GM18951 (cell line): Measurements from ENCODE around the gene ACTN1.

Experiments used
- POLR2A ChIP-seq: IDR thresholded peaks from 4 replicates; pipeline ENCODE4 v1.6.1; 2011; ENCODE audit warnings: mild to moderate bottlenecking; ENCODE audit not compliant: insufficient read length, insufficient read depth; ENCODE audit errors: extremely low read depth
- in situ Hi-C: fragments of 300-500 bp; cut with MboI; formaldehyde crosslinking; loops from one replicate; pipeline ENCODE4 v1.12.0; 2022; ENCODE audit warnings: low sequenced_read_pairs, mixed read lengths, inconsistent platforms; ENCODE audit not compliant: unreplicated experiment

ACTN1 gene

DNA sequence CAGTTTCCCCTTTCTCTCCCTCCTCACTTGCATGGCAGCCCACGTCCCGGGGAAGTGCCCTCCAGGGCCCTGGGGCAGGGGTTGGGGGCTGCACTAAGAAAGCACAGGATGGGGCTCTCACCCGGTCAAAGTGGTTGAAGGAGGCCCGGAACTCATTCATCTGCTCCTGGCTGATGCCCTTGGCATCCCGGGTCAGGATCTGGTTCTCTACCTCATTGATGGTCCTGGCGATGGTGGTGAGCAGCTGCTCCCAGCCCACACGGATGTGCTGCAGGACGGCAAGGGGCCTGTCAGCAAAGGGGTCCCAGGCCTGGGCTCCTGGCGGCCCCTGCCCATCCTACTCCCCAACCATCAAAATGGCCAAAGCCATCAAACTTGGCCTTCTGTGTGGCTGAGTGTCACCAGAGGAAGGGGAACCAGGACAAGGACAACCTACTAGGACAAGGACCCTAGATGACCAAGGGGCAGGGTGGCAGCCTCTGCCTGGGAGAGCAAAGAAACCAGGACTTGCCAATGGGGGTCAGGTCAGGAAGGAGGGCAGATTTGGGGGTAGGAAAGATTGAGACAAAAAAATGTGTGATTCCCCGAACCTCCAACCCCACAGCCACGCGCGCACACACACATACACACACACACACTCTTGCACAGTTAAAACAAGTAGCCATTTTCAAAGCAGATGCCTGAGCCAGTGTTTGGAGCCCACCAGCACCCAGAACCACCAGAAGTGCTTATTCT is 99.1 kb downstream of the ACTN1 start:
- no peak for TF ChIP-seq POLR2A
- in situ Hi-C loops, result no loop called here

DNA sequence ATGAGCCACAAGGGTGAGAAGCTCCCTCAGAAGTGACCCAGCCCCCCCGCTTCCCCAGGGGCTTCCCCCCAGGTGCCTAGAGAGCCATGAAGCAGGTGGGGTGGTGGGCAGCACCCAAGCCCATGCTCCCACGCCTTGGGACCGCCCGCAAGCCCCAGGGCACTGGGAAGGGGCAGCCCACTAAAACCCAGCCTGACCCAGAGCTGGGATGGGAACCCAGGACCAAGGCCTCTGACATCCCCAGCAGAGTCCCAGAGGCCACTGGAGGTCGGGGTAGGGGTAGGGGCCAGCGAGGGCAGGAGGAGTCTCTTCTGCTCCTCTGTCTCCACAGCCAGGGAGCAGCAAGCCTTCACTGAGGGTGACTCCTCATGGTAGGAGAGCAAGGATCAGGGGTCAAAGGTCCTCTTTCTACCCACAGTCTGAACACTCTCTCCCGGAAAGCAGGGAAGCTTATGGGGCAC is 99.8 kb downstream of the ACTN1 start:
- in situ Hi-C loops, result no loop called here
- TF ChIP-seq POLR2A, result no peak

DNA sequence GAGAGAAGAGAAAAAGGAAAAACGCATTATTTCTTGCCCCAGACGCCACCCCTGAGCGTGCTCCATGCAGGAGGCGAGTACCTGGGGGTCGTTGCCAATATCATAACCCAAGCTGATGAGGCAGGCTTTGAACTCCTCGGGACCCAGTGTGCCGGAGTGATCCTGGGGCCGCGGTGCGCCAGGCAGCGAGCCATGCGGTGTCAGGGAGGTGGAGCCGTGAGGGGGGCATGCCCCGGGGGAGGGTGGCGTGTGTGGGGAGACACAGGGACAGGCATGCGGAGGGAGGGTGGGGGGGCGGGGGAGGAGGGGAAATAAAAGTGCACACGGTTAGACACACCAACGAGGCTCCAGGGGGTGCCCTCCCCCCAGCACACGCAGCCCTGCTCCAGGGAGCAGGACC is 100.2 kb downstream of the ACTN1 start:
- in situ Hi-C loops, result no loop called here
- no peak for TF ChIP-seq POLR2A

DNA sequence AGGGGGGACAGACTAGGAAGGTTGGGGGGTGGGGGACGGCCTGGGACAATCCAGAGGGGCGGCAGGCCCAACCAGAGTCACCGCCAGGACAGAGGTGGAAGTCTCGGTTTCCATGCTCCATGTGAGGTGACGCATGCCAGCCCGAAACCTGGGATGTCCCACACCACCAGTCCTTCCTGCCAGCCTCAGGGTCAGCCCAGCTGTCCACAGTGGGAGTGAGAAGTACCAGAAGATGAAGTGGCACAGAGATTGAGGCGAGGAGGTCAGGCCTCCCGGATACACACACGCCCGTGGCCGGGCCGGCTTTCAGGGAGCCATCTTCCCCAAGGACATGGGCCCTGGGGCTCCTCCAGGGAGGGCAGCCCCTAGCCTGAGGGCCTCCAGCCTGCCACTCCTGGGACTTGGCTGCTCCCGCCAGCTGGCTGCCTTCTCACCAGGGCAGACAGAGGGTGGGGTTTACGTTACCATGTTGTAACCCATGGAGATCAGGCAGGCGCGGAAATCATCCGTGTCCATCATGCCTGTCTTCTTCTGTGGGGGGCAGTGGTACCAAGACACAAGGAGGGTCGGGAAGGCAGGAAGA is 101.0 kb downstream of the ACTN1 start:
- in situ Hi-C loops, result no loop called here
- no peak for TF ChIP-seq POLR2A

DNA sequence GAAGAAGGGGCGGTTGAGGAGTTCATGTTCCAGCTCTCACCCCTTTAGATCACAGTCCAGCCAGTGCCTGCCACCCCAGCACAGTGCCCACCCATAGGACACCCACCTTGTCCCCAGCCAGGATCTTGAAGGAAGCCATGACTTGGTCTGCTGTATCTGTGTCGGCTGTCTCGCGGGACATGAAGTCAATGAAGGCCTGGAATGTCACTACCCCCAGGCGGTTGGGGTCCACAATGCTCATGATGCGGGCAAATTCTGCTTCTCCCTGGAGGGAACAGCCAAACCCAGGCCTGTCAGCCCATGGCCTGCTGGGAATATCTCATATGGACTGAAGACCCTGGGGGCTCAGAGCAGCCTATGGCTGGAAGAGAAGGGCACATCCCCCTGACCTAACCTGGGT is 102.1 kb downstream of the ACTN1 start:
- TF ChIP-seq POLR2A, result no peak
- in situ Hi-C loops, result no loop called here

DNA sequence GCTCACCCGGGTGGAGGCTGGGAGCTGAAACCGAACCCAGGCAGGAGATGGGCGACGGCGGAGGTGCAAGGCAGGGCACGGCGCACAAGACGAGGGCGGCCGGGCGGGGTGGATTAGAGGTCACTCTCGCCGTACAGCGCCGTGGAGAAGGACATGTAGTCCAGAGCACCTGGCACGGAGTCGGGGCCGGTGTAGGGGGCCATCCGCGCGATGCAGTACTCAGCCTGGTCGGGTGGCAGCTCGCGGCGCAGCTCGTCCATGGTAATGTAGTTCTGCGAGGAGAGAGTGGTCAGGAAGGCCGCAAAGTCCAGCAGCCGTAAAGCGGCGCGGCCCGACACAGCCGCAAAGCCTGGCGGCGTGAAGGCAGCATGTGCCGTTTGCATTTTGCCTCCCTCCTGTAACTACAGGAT is 104.4 kb downstream of the ACTN1 start:
- in situ Hi-C loops, result no loop called here

DNA sequence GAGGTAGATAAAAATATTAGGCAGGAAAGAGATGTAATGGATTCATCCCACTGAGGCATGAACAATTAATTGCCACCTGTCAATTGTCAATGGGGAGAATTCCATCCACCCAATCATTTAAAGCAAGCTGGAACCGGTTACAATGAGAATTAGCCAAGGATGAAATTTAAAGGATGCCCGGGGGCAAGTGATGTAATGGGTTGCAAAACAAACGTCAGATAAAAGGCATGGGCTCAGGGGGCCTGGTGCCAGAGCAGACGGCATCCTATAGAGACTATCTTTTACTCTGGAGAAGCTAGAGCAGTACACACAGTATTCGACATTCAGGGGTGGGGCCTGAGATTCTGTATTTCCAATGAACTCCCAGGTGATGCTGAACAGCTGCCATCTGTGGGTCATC is 105.7 kb downstream of the ACTN1 start:
- TF ChIP-seq POLR2A, result no peak
- in situ Hi-C loops, result no loop called here

More for the DNA sequence above, 104.4 kb downstream of the ACTN1 start:
- TF ChIP-seq POLR2A, result no peak

DNA sequence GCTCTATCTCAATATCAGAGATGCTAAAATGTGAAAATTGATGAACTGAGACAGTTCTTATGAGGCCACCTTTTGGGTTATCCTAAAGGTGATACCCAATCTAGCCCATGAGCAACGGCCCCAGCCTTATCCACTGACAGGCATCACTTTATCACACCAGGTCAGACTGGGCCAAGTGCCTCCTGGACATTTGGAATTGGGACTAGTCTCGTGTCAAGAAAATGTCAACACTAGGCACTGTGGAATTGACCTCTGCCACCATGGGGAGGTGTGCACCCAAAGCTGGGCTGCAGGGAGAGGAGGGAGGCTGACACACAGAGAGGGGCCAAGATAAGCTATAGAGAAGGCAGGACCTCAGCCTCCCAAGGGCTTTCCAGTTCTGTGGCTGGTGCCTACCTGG is 107.7 kb downstream of the ACTN1 start:
- in situ Hi-C loops, result no loop called here
- no peak for TF ChIP-seq POLR2A

DNA sequence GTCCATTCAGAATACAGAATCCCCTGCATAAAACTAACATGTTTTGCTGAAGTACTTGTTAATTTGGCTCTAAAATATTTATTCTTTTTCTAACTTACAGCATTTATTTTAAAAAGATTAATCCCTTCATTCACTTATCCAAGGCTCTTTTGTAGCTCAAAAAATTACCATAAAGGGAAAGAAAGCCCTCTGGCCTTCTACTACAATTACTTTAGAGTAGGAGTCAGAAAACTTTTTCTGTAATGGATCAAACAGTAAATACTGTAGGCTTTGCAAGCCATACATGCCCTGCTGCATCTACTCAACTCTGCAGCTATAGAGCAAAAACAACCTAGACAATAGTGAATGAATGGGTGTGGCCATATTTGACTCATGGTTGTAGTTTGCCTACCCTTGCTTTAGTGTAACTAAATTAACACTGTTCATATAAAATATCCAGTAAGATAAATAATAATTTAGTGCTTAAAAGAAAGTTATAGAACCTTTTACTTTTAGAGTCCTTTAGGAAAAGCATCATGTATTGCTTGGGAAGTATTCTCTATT is 112.0 kb downstream of the ACTN1 start:
- in situ Hi-C loops, result no loop called here
- no peak for TF ChIP-seq POLR2A

DNA sequence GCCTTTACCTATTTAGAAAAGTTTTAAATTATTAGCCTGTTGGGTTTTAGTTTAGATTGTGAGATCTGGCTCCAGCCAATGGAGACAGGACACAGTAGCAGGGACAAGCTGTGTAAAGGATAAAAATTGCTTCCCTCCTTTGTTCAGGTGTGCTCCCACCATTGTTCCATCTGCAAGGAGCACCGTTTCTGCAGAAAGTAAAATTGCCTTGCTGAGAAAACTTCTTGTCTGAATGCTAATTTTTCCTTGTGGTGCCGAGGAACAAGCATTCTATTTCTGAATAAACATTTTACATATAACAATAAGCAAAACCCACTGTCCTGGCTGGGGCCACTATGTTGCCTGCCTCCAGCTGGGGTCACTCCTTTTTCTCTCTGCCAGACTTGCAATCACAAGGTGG is 113.6 kb downstream of the ACTN1 start:
- in situ Hi-C loops, result no loop called here
- no peak for TF ChIP-seq POLR2A

DNA sequence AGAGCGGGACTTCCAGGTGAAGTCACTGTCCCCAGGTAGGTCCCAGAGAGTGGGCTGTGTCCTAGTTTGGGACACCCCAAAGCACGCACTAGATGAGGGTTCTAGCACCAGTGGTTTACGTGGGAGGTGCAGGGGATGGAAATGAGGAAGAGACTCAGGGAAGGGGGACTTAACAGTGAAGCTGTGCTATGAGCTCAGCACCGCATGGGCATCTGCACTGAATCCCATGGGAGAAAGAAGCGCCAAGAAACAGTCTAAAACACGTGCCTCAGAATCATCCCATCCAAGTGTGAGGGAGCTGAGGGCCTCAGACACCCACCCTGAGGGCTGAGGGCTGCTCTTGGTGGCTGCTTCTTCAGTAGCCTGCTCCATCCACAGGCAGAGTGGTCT is 114.7 kb downstream of the ACTN1 start:
- in situ Hi-C loops, result no loop called here
- no peak for TF ChIP-seq POLR2A

DNA sequence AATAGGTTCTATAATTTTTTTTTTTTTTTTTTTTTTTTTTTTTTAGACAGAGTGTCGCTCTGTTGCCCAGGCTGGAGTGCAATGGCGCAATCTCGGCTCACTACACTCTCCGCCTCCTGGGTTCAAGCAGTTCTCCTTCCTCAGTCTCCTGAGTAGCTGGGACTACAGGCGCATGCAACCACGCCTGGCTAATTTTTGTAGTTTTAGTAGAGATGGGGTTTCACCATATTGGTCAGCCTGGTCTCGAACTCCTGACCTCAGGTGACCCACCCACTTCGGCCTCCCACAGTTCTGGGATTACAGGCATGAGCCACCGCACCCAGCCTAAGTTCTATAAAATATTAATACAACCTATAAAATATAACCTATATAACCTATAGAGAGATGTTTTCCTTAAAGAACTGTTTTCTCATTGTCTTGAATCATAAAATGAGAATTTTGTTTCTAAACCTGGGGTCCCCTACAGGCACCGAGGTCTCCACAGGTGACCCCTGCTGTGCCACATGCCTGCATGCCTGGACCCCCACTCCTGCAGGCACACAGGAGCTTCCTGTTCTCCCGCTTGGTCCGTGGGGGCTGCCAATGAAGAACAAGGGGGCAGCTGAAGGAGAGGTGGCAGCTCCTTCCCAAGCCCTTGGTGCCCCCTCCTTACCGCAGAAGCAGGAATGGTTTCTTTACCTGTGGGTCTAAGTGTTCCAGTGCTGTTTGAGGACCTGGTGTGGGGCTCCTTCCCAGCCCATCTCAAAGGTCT is 115.3 kb downstream of the ACTN1 start:
- no peak for TF ChIP-seq POLR2A
- in situ Hi-C loops, result no loop called here

DNA sequence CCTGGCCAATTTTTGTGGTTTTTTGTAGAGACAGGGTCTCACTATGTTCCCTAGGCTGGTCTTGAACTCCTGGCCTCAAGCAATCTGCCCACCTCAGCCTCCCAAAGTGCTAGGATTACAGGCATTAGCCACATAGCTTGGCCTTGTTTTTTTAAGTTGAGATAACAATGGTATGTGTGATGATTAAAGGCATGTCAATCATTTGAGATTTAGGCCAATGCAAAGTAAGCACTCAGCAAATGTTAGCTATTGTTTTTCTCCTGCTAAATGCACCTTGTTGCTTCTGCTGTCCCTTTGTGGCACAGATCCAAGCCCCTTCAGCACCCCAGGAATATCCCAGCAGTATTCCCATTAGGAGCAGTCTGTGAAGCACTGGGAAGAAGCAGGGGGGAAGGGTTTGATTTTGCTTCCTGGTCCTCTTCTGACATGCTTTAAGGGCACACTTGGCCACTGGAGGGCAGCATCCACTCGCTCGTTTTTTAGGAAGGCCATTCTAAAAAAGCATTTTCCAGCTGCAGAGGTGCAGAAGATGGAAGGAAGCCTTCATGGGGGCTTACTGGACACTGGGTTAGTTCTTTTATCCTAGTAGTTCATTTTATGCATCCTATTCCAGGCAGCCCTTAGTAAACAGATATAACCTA is 116.0 kb downstream of the ACTN1 start:
- in situ Hi-C loops, result no loop called here
- no peak for TF ChIP-seq POLR2A
